GM10266 (cell line): ENCODE measurements around the gene CELSR2.

Experiments
- DNase-seq: peaks from one replicate; pipeline ENCODE4 v3.0.0; 2012; ENCODE audit errors: extremely low spot score
- CTCF ChIP-seq: IDR thresholded peaks from 2 replicates; pipeline ENCODE4 v1.5.1; 2012; ENCODE audit warnings: mild to moderate bottlenecking, low read depth; ENCODE audit not compliant: control insufficient read depth, insufficient read depth; ENCODE audit errors: missing control alignments

The CELSR2 gene

GRCh38 chr1:109231066-109231465 lies 18.3 kb upstream of the CELSR2 start:
- TF ChIP-seq CTCF, result no peak

GRCh38 chr1:109235137-109235536 lies 14.2 kb upstream of the CELSR2 start:
- TF ChIP-seq CTCF, result no peak
- no peak for DNase-seq

More at GRCh38 chr1:109231066-109231465, 18.3 kb upstream of the CELSR2 start:
- no peak for DNase-seq

GRCh38 chr1:109237512-109237911 lies 11.8 kb upstream of the CELSR2 start:
- no peak for DNase-seq
- TF ChIP-seq CTCF, result no peak

GRCh38 chr1:109238382-109238781 lies 11.0 kb upstream of the CELSR2 start:
- no peak for TF ChIP-seq CTCF
- DNase-seq, result no peak

- no peak for TF ChIP-seq CTCF
- no peak for DNase-seq
Observed at GRCh38 chr1:109239047-109239408, 10.3 kb upstream of the CELSR2 start.

- peak; percentile 48 for TF ChIP-seq CTCF
- DNase-seq, result peak; percentile 36
Observed at GRCh38 chr1:109239409-109240068, 9.8 kb upstream of the CELSR2 start.
